ENCODE measurements around the gene SLC25A26.

Gene SLC25A26

GRCh38 chr3:66355394-66355793 is 134.6 kb downstream of the SLC25A26 start:
- Histone ChIP-seq H3F3A (ENCODE audit: control insufficient read depth, insufficient read depth) (no peaks in the 10 kb centered on the region), H3K9me3 (ENCODE audit: control insufficient read depth, insufficient read depth, low read length) (no peaks in the 10 kb centered on the region), H3K36me3 (ENCODE audit: control insufficient read depth, low read length) (no peaks in the 10 kb centered on the region), H3K4me2 (ENCODE audit: low read length) (no peak overlapping the region), H3K27me3 (ENCODE audit: control insufficient read depth, low read length) (no peaks in the 10 kb centered on the region), H3K79me2 (ENCODE audit: control insufficient read depth, low read length) (no peaks in the 10 kb centered on the region), H3K4me3 (ENCODE audit: low read length) (no peak overlapping the region), H3K4me1 (ENCODE audit: control insufficient read depth, low read length) (no peaks in the 10 kb centered on the region), H3K9me2 (replicated peaks; ENCODE audit: control insufficient read depth, low read length) (no peaks in the 10 kb centered on the region), H3K27ac (ENCODE audit: low read depth, low read length) (no peak overlapping the region), H4K20me1 (ENCODE audit: control insufficient read depth, insufficient read depth, low read depth, low read length) (no peaks in the 10 kb centered on the region)
- TF ChIP-seq EZH2phosphoT487 (IDR thresholded peaks at IDR 0.05; ENCODE audit: borderline replicate concordance, low read length) (no peak), CTCF (IDR thresholded peaks at IDR 0.05; ENCODE audit: low read depth, low read length, poor library complexity, severe bottlenecking) (no peak)

DNA sequence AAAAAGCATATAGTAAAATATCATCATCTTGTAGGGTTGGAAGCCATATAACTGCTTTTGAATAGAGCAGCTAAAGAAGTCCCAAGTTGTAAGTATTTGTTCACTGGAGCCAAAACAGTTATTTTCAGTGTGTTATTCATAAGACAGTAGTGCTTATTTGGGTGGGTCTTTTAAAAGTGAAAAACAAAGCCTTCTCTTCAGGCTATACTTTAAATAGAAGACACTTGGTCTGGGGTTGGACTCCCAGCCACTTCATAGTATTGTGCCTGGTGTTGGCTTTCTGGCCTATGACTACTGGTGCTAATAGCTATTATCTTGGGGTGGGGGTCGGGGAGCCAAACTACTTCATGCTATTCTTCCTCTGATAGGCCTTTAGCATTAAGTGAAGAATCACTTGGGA is 135.2 kb downstream of the SLC25A26 start:
- Histone ChIP-seq H3K9me2 (replicated peaks; ENCODE audit: control insufficient read depth, low read length) (no peaks in the 10 kb centered on the region), H3K79me2 (ENCODE audit: control insufficient read depth, low read length) (no peaks in the 10 kb centered on the region), H3K27ac (ENCODE audit: low read depth, low read length) (no peak overlapping the region), H3F3A (ENCODE audit: control insufficient read depth, insufficient read depth) (no peaks in the 10 kb centered on the region), H3K4me2 (ENCODE audit: low read length) (no peak overlapping the region), H3K36me3 (ENCODE audit: control insufficient read depth, low read length) (no peaks in the 10 kb centered on the region), H3K9me3 (ENCODE audit: control insufficient read depth, insufficient read depth, low read length) (no peaks in the 10 kb centered on the region), H4K20me1 (ENCODE audit: control insufficient read depth, insufficient read depth, low read depth, low read length) (no peaks in the 10 kb centered on the region), H3K4me1 (ENCODE audit: control insufficient read depth, low read length) (no peaks in the 10 kb centered on the region), H3K27me3 (ENCODE audit: control insufficient read depth, low read length) (no peaks in the 10 kb centered on the region), H3K4me3 (ENCODE audit: low read length) (no peak overlapping the region)
- no peak for TF ChIP-seq CTCF (IDR thresholded peaks at IDR 0.05; ENCODE audit: low read depth, low read length, poor library complexity, severe bottlenecking)
- no peak for TF ChIP-seq EZH2phosphoT487 (IDR thresholded peaks at IDR 0.05; ENCODE audit: borderline replicate concordance, low read length)

GRCh38 chr3:66361356-66361755 is 140.6 kb downstream of the SLC25A26 start:
- H3F3A ChIP-seq (ENCODE audit: control insufficient read depth, insufficient read depth): no peaks in the 10 kb centered on the region
- peaks cover 11% of the 10 kb centered on the region for H3K4me1 ChIP-seq (ENCODE audit: control insufficient read depth, low read length)
- no peak overlapping the region for H3K4me3 ChIP-seq (ENCODE audit: low read length)
- no peaks in the 10 kb centered on the region for H3K36me3 ChIP-seq (ENCODE audit: control insufficient read depth, low read length)
- H3K27ac ChIP-seq (ENCODE audit: low read depth, low read length): no peak overlapping the region
- no peaks in the 10 kb centered on the region for H4K20me1 ChIP-seq (ENCODE audit: control insufficient read depth, insufficient read depth, low read depth, low read length)
- no peaks in the 10 kb centered on the region for H3K27me3 ChIP-seq (ENCODE audit: control insufficient read depth, low read length)
- TF ChIP-seq CTCF (IDR thresholded peaks at IDR 0.05; ENCODE audit: low read depth, low read length, poor library complexity, severe bottlenecking): no peak
- TF ChIP-seq EZH2phosphoT487 (IDR thresholded peaks at IDR 0.05; ENCODE audit: borderline replicate concordance, low read length): no peak
- H3K9me3 ChIP-seq (ENCODE audit: control insufficient read depth, insufficient read depth, low read length): no peaks in the 10 kb centered on the region
- H3K4me2 ChIP-seq (ENCODE audit: low read length): no peak overlapping the region
- no peaks in the 10 kb centered on the region for H3K9me2 ChIP-seq (replicated peaks; ENCODE audit: control insufficient read depth, low read length)
- H3K79me2 ChIP-seq (ENCODE audit: control insufficient read depth, low read length): no peaks in the 10 kb centered on the region

DNA sequence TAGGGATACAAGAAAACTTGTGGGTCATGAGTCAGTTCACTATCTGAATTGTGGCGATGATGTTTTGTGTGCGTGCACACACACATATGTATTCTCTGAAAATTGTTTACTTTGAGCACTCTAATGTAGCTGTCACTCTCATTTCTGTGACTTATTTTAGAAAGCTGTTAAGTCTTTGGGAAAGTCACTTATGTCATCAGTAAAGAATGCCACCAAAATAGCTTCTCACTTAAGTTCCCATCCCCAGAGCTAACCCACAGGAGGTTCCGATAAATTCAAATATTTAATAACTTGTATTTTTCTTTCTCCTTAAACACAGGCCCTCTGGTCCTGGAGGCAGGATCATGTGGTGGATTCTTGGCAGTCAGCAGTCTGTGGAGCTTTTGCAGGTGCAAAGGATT is 141.7 kb downstream of the SLC25A26 start:
- no peak overlapping the region for H3K27ac ChIP-seq (ENCODE audit: low read depth, low read length)

More for the DNA sequence above, 141.7 kb downstream of the SLC25A26 start:
- no peaks in the 10 kb centered on the region for H3K9me2 ChIP-seq (replicated peaks; ENCODE audit: control insufficient read depth, low read length)
- H3K36me3 ChIP-seq (ENCODE audit: control insufficient read depth, low read length): no peaks in the 10 kb centered on the region
- TF ChIP-seq CTCF (IDR thresholded peaks at IDR 0.05; ENCODE audit: low read depth, low read length, poor library complexity, severe bottlenecking): no peak
- TF ChIP-seq EZH2phosphoT487 (IDR thresholded peaks at IDR 0.05; ENCODE audit: borderline replicate concordance, low read length): no peak
- peaks cover 12% of the 10 kb centered on the region for H3K4me1 ChIP-seq (ENCODE audit: control insufficient read depth, low read length)
- H3K9me3 ChIP-seq (ENCODE audit: control insufficient read depth, insufficient read depth, low read length): no peaks in the 10 kb centered on the region
- H3K27me3 ChIP-seq (ENCODE audit: control insufficient read depth, low read length): no peaks in the 10 kb centered on the region
- no peaks in the 10 kb centered on the region for H3F3A ChIP-seq (ENCODE audit: control insufficient read depth, insufficient read depth)
- no peaks in the 10 kb centered on the region for H4K20me1 ChIP-seq (ENCODE audit: control insufficient read depth, insufficient read depth, low read depth, low read length)
- H3K79me2 ChIP-seq (ENCODE audit: control insufficient read depth, low read length): no peaks in the 10 kb centered on the region
- no peak overlapping the region for H3K4me2 ChIP-seq (ENCODE audit: low read length)
- H3K4me3 ChIP-seq (ENCODE audit: low read length): no peak overlapping the region
